HepG2 (cell line): ENCODE results near the gene WDR26. TPM values are rescaled to one million over a fixed set of nuclear protein-coding genes. Genes with fewer than 3 reads are reported as not detected.

Experiments used
- ASH2L ChIP-seq: fragments of 300-600, 200-600 bp; sonication (generic); IDR thresholded peaks from 2 replicates; pipeline ENCODE4 v1.7.0; 2017; ENCODE audit warnings: low read depth, mild to moderate bottlenecking, moderate library complexity, mixed read lengths, low read length; ENCODE audit not compliant: insufficient read length
- CEBPZ ChIP-seq: IDR thresholded peaks from 2 replicates; pipeline ENCODE4 v1.6.1; 2012; ENCODE audit warnings: low read length, improper control_type of control experiment
- CREB1 ChIP-seq, 2 experiments: fragments of 450-650 bp in 1 of 2; IDR thresholded peaks; 2 replicates each; pipeline ENCODE4 v1.6.1; 2016 to 2017; ENCODE audit warnings: control low read depth in 1 of 2, mild to moderate bottlenecking in 1 of 2, missing compliant biosample characterization in 1 of 2, missing genetic modification characterization in 1 of 2
- CREB3 ChIP-seq: sonication (generic); formaldehyde crosslinking; IDR thresholded peaks from 2 replicates; pipeline ENCODE4 v1.5.0; 2020; ENCODE audit warnings: missing genetic modification reagents
- HCFC1 ChIP-seq: fragments of 150-350 bp; IDR thresholded peaks from 2 replicates; pipeline ENCODE4 v1.6.1; 2014; ENCODE audit warnings: low read depth, low read length
- KDM6A ChIP-seq: IDR thresholded peaks from 2 replicates; pipeline ENCODE4 v1.6.1; 2016; ENCODE audit warnings: low read depth
- KLF9 ChIP-seq: IDR thresholded peaks from 2 replicates; pipeline ENCODE4 v1.6.1; 2016; ENCODE audit warnings: low read depth
- MEIS1 ChIP-seq: sonication (generic); formaldehyde crosslinking; IDR thresholded peaks from 2 replicates; pipeline ENCODE4 v1.9.0; 2021; ENCODE audit warnings: mild to moderate bottlenecking, missing genetic modification reagents, moderate library complexity, borderline replicate concordance
- NFE2L1 ChIP-seq: sonication (generic); formaldehyde crosslinking; IDR thresholded peaks from 2 replicates; pipeline ENCODE4 v1.4.0; 2020; ENCODE audit warnings: missing genetic modification reagents, mild to moderate bottlenecking, borderline replicate concordance
- PHF20 ChIP-seq: sonication (generic); formaldehyde crosslinking; IDR thresholded peaks from 2 replicates; pipeline ENCODE4 v1.5.0; 2020; ENCODE audit warnings: mild to moderate bottlenecking, missing genetic modification reagents
- TBX3 ChIP-seq: fragments of 450-650 bp; IDR thresholded peaks from 2 replicates; pipeline ENCODE4 v1.6.1; 2017; ENCODE audit warnings: antibody characterized with exemption, mild to moderate bottlenecking, inconsistent platforms, borderline replicate concordance
- TFDP1 ChIP-seq: IDR thresholded peaks from 2 replicates; pipeline ENCODE4 v1.6.1; 2016; ENCODE audit warnings: missing compliant biosample characterization, missing genetic modification reagents, borderline replicate concordance
- THAP7 ChIP-seq: sonication (generic); formaldehyde crosslinking; IDR thresholded peaks from 2 replicates; pipeline ENCODE4 v1.8.1; 2023; ENCODE audit warnings: mild to moderate bottlenecking, missing genetic modification reagents
- ZBTB14 ChIP-seq: sonication (generic); formaldehyde crosslinking; IDR thresholded peaks from 2 replicates; pipeline ENCODE4 v1.4.0; 2020; ENCODE audit warnings: missing genetic modification reagents
- ZBTB20 ChIP-seq: sonication (generic); formaldehyde crosslinking; IDR thresholded peaks from 2 replicates; pipeline ENCODE4 v1.8.1; 2023; ENCODE audit warnings: missing genetic modification reagents, low read depth, mild to moderate bottlenecking, borderline replicate concordance
- ZFY ChIP-seq: sonication (generic); formaldehyde crosslinking; IDR thresholded peaks from 2 replicates; pipeline ENCODE4 v1.4.0; 2020; ENCODE audit warnings: missing genetic modification reagents
- ZNF34 ChIP-seq: sonication (generic); formaldehyde crosslinking; IDR thresholded peaks from 2 replicates; pipeline ENCODE4 v1.4.0; 2020; ENCODE audit warnings: mild to moderate bottlenecking, missing genetic modification reagents, borderline replicate concordance
- ZNF451 ChIP-seq: sonication (generic); formaldehyde crosslinking; IDR thresholded peaks from 2 replicates; pipeline ENCODE4 v1.5.0; 2020; ENCODE audit warnings: mild to moderate bottlenecking, missing genetic modification reagents
- ZNF550 ChIP-seq: sonication (generic); formaldehyde crosslinking; IDR thresholded peaks from 2 replicates; pipeline ENCODE4 v1.4.0; 2020; ENCODE audit warnings: mild to moderate bottlenecking, missing genetic modification reagents, borderline replicate concordance
- ZNF678 ChIP-seq: sonication (generic); formaldehyde crosslinking; IDR thresholded peaks from 2 replicates; pipeline ENCODE4 v1.4.0; 2020; ENCODE audit warnings: mild to moderate bottlenecking, missing genetic modification reagents
- ZNF777 ChIP-seq: sonication (generic); formaldehyde crosslinking; IDR thresholded peaks from 2 replicates; pipeline ENCODE4 v1.4.0; 2020; ENCODE audit warnings: missing genetic modification reagents
- polyA plus RNA-seq, 8 experiments: library from polyadenylated mRNA; depleted of rRNA in 3 of 8; stranded (reverse) in 7 of 8; unstranded in 1 of 8; fragments of >200 nt; fragmentation: Illumina TruSeq in 4 of 8; extraction: Trizol in 4 of 8; gene quantifications; 2 replicates each; pipeline versions ENCODE4 v1.2.1 to v1.2.3, GENCODE V29; 2011 to 2016; ENCODE audit warnings: low read depth in 4 of 8, missing spikeins in 1 of 8, mixed read lengths in 1 of 8; ENCODE audit not compliant: insufficient read depth in 1 of 8
- total RNA-seq, 5 experiments: library from RNA; depleted of rRNA; stranded (reverse); fragments of >200 nt; fragmentation: Illumina TruSeq; extraction: Trizol; gene quantifications; 2 replicates each; pipeline ENCODE4 v1.2.3, GENCODE V29; 2016; ENCODE audit warnings: low read depth in 1 of 5

WDR26 gene
- total and polyA plus RNA-seq, 2 of the 13 experiments (the other 11 are each of a cell fraction or from before 2014, with no cell fraction given), result 13.2 to 23.7 TPM

- peak; percentile 70; the same call in 1 of the 2 replicates for TF ChIP-seq CREB3 (CRISPR knock-in tag)
- TF ChIP-seq PHF20 (CRISPR knock-in tag), result peak; percentile 66
- peak; percentile 95 for TF ChIP-seq ZFY (CRISPR knock-in tag)
- TF ChIP-seq KDM6A, result no peak
- TF ChIP-seq ZNF34, result 0 out of 2 replicates have a peak, but pooled peaks have one; percentile 35
- peak; percentile 92 for TF ChIP-seq HCFC1
- 0 out of 2 replicates have a peak, but pooled peaks have one; percentile 42 for TF ChIP-seq MEIS1
- TF ChIP-seq TFDP1 (CRISPR knock-in tag), result peak; percentile 52; the same call in 1 of the 2 replicates
- 0 out of 2 replicates have a peak, but pooled peaks have one; percentile 24 for TF ChIP-seq CREB1 (IDR thresholded peaks at IDR 0.05)
- peak; percentile 90 for TF ChIP-seq CREB1 (CRISPR knock-in tag; IDR thresholded peaks at IDR 0.05)
- TF ChIP-seq ZNF777 (CRISPR knock-in tag), result peak; percentile 94
- no peak for TF ChIP-seq ZNF451 (CRISPR knock-in tag)
- TF ChIP-seq ASH2L, result peak; percentile 67
- no peak for TF ChIP-seq ZNF550
- 0 out of 2 replicates have a peak, but pooled peaks have one; percentile 29 for TF ChIP-seq THAP7
- no peak for TF ChIP-seq KLF9 (CRISPR knock-in tag)
- no peak for TF ChIP-seq NFE2L1
- TF ChIP-seq ZBTB14, result peak; percentile 50
- TF ChIP-seq TBX3, result no peak
- TF ChIP-seq ZNF678 (CRISPR knock-in tag), result 0 out of 2 replicates have a peak, but pooled peaks have one; percentile 35
- TF ChIP-seq CEBPZ, result no peak
- TF ChIP-seq ZBTB20 (CRISPR knock-in tag), result no peak
These were observed 77.6 kb downstream of the WDR26 start, which contains the start of gene CNIH4 (continued) for GRCh38 chr1:224356685-224357625.
